HG03175 (cell line): ENCODE data around the gene RFX5.

Experiments
- ATAC-seq: cut with Tn5 transposase; IDR thresholded peaks from one replicate; pipeline ENCODE4 v1.9.1; 2021; ENCODE audit warnings: mild to moderate bottlenecking, moderate library complexity; ENCODE audit not compliant: unreplicated experiment

RFX5 gene

GRCh38 chr1:151325646-151326429 is 21.2 kb downstream of the RFX5 start:
- no peak for ATAC-seq

GRCh38 chr1:151325231-151325630 is 21.8 kb downstream of the RFX5 start:
- ATAC-seq: no peak

GRCh38 chr1:151324390-151324930 is 22.6 kb downstream of the RFX5 start:
- no peak for ATAC-seq

- no peak for ATAC-seq
Observed at GRCh38 chr1:151318975-151319374, 28.1 kb downstream of the RFX5 start.

GRCh38 chr1:151315565-151316235 is 31.4 kb downstream of the RFX5 start:
- ATAC-seq: no peak

- no peak for ATAC-seq
Observed at GRCh38 chr1:151314137-151314875, 32.7 kb downstream of the RFX5 start.

GRCh38 chr1:151313501-151313900 is 33.6 kb downstream of the RFX5 start:
- ATAC-seq: no peak

- ATAC-seq: no peak
Observed at GRCh38 chr1:151312826-151313225, 34.2 kb downstream of the RFX5 start.

- ATAC-seq: no peak
Observed at GRCh38 chr1:151312411-151312810, 34.6 kb downstream of the RFX5 start.

- ATAC-seq: no peak
Observed at GRCh38 chr1:151311589-151312331, 35.3 kb downstream of the RFX5 start.

- no peak for ATAC-seq
Observed at GRCh38 chr1:151311011-151311410, 36.0 kb downstream of the RFX5 start.

GRCh38 chr1:151309811-151310323 is 37.2 kb downstream of the RFX5 start:
- no peak for ATAC-seq

GRCh38 chr1:151294742-151295462 is 52.1 kb downstream of the RFX5 start:
- no peak for ATAC-seq

GRCh38 chr1:151293093-151293492 is 54.0 kb downstream of the RFX5 start:
- ATAC-seq: no peak

- no peak for ATAC-seq
Observed at GRCh38 chr1:151292207-151293030, 54.6 kb downstream of the RFX5 start.

GRCh38 chr1:151290709-151291303 is 56.2 kb downstream of the RFX5 start:
- no peak for ATAC-seq
